Smooth muscle cell (in vitro differentiated cells): ENCODE results near the gene HECTD1. TPM values are rescaled to one million over a fixed set of nuclear protein-coding genes. Genes with fewer than 3 reads are reported as not detected.

Experiments
- DNase-seq: peaks from one replicate; lab custom pipeline; 2025; ENCODE audit not compliant: unreplicated experiment; lab: John Stamatoyannopoulos, UW
- H2AFZ ChIP-seq: fragments of 200-600 bp; sonication (generic); 2 replicates; pipeline ENCODE4 v1.6.0; 2016; ENCODE audit warnings: antibody characterized with exemption, low read depth, mild to moderate bottlenecking
- H3F3A ChIP-seq: fragments of 200-600 bp; sonication (generic); 2 replicates; pipeline ENCODE4 v1.6.0; 2017; ENCODE audit warnings: antibody characterized with exemption, low read depth
- H3K27ac ChIP-seq: fragments of 200-600 bp; sonication (generic); 2 replicates; pipeline ENCODE4 v1.5.1; 2016; ENCODE audit warnings: low read depth, mild to moderate bottlenecking
- H3K27me3 ChIP-seq: fragments of 200-600 bp; sonication (generic); 2 replicates; pipeline ENCODE4 v1.6.1; 2016; ENCODE audit warnings: low read depth, mild to moderate bottlenecking
- H3K36me3 ChIP-seq: fragments of 200-600 bp; sonication (generic); 2 replicates; pipeline ENCODE4 v1.5.1; 2016; ENCODE audit warnings: low read depth
- H3K4me1 ChIP-seq: fragments of 200-600 bp; sonication (generic); 2 replicates; pipeline ENCODE4 v1.5.1; 2016; ENCODE audit warnings: low read depth
- H3K4me2 ChIP-seq: fragments of 200-600 bp; sonication (generic); 2 replicates; pipeline ENCODE4 v1.6.0; 2016; ENCODE audit warnings: mild to moderate bottlenecking
- H3K4me3 ChIP-seq: fragments of 200-600 bp; sonication (generic); 2 replicates; pipeline ENCODE4 v1.5.1; 2016; ENCODE audit warnings: mild to moderate bottlenecking
- H3K79me2 ChIP-seq: fragments of 200-600 bp; sonication (generic); 2 replicates; pipeline ENCODE4 v1.6.0; 2016; ENCODE audit warnings: low read depth, mild to moderate bottlenecking
- H3K9ac ChIP-seq: fragments of 200-600 bp; sonication (generic); 2 replicates; pipeline ENCODE4 v1.6.0; 2016; ENCODE audit warnings: low read depth
- H3K9me3 ChIP-seq: fragments of 200-600 bp; sonication (generic); replicated peaks from 2 replicates; pipeline ENCODE4 v1.5.1; 2016; ENCODE audit warnings: low read depth
- H4K20me1 ChIP-seq: fragments of 200-600 bp; sonication (generic); 2 replicates; pipeline ENCODE4 v1.6.0; 2016; ENCODE audit warnings: low read depth
- CTCF ChIP-seq: fragments of 200-600 bp; sonication (generic); IDR thresholded peaks from 2 replicates; pipeline ENCODE4 v1.5.1; 2017; ENCODE audit warnings: borderline replicate concordance, mild to moderate bottlenecking, antibody characterized with exemption; ENCODE audit not compliant: insufficient read depth, poor library complexity, severe bottlenecking
- WGBS: methylation state at CpG from one replicate; pipeline ENCODE4 v1.1.7; 2016; ENCODE audit warnings: low lambda C conversion rate; 5-methylcytosine and 5-hydroxymethylcytosine counted together
- polyA plus RNA-seq: library from polyadenylated mRNA; unstranded; fragments of >200 nt; fragmentation: Nextera tagmentation; extraction: Ambion mirVana; gene quantifications from 2 replicates; pipeline ENCODE4 v1.2.1, GENCODE V29; 2016
- total RNA-seq: library from RNA; depleted of rRNA; stranded (reverse); fragments of >200 nt; gene quantifications from 2 replicates; pipeline ENCODE4 v1.2.3, GENCODE V29; 2014

The HECTD1 gene
- total and polyA plus RNA-seq, 2 experiments from 2014 or later, result 39.3 to 116 TPM

GRCh38 chr14:31110872-31111271, 96.7 kb downstream of the HECTD1 start:
- H3K4me3 ChIP-seq, result no peak overlapping the region
- no peak overlapping the region for H3K27ac ChIP-seq
- no peak overlapping the region for H3K9ac ChIP-seq
- no peak overlapping the region for H2AFZ ChIP-seq
- H3K4me2 ChIP-seq, result no peak overlapping the region
- no peak for TF ChIP-seq CTCF
- H4K20me1 ChIP-seq, result peaks cover 24% of the 10 kb centered on the region
- peaks cover 5% of the 10 kb centered on the region for H3K79me2 ChIP-seq
- H3F3A ChIP-seq, result no peaks in the 10 kb centered on the region
- no peak for DNase-seq
- H3K9me3 ChIP-seq, result no peaks in the 10 kb centered on the region
- H3K27me3 ChIP-seq, result no peaks in the 10 kb centered on the region
- H3K36me3 ChIP-seq, result peaks cover 40% of the 10 kb centered on the region
- H3K4me1 ChIP-seq, result no peaks in the 10 kb centered on the region
- WGBS, result 94% methylated on average over 2 of the region's 2 CpGs

- peaks cover 5% of the 10 kb centered on the region for H3K79me2 ChIP-seq
- no peak for DNase-seq
- no peak overlapping the region for H3K4me2 ChIP-seq
- no peak overlapping the region for H3K9ac ChIP-seq
- no peaks in the 10 kb centered on the region for H3K4me1 ChIP-seq
- no peaks in the 10 kb centered on the region for H3F3A ChIP-seq
- no peaks in the 10 kb centered on the region for H3K27me3 ChIP-seq
- 92% methylated on average over 11 of the region's 11 CpGs for WGBS
- no peak overlapping the region for H3K4me3 ChIP-seq
- H3K9me3 ChIP-seq, result no peaks in the 10 kb centered on the region
- H3K36me3 ChIP-seq, result peaks cover 37% of the 10 kb centered on the region
- peak overlapping the region; percentile 55 for H3K27ac ChIP-seq
- H2AFZ ChIP-seq, result no peak overlapping the region
- peaks cover 19% of the 10 kb centered on the region for H4K20me1 ChIP-seq
- no peak for TF ChIP-seq CTCF
These were observed 98.3 kb downstream of the HECTD1 start for GRCh38 chr14:31109257-31109656.

GRCh38 chr14:31106768-31107167, 100.8 kb downstream of the HECTD1 start:
- H3K9me3 ChIP-seq, result no peaks in the 10 kb centered on the region
- 69% methylated on average over 3 of the region's 3 CpGs for WGBS
- no peaks in the 10 kb centered on the region for H3F3A ChIP-seq
- H3K9ac ChIP-seq, result no peak overlapping the region
- H3K36me3 ChIP-seq, result peaks cover 41% of the 10 kb centered on the region
- peaks cover 19% of the 10 kb centered on the region for H4K20me1 ChIP-seq
- peaks cover 5% of the 10 kb centered on the region for H3K79me2 ChIP-seq
- no peak for TF ChIP-seq CTCF
- H3K27ac ChIP-seq, result peak overlapping the region; percentile 55
- no peaks in the 10 kb centered on the region for H3K27me3 ChIP-seq
- H2AFZ ChIP-seq, result no peak overlapping the region
- H3K4me1 ChIP-seq, result no peaks in the 10 kb centered on the region
- no peak for DNase-seq
- H3K4me2 ChIP-seq, result peak overlapping the region; percentile 0
- no peak overlapping the region for H3K4me3 ChIP-seq

- no peaks in the 10 kb centered on the region for H3F3A ChIP-seq
- H3K4me1 ChIP-seq, result peaks cover 6% of the 10 kb centered on the region
- H3K4me2 ChIP-seq, result no peak overlapping the region
- no peaks in the 10 kb centered on the region for H3K27me3 ChIP-seq
- H2AFZ ChIP-seq, result no peak overlapping the region
- H3K9ac ChIP-seq, result no peak overlapping the region
- no peak overlapping the region for H3K27ac ChIP-seq
- TF ChIP-seq CTCF, result no peak
- H3K4me3 ChIP-seq, result no peak overlapping the region
- WGBS, result 100% methylated on average over 1 of the region's 1 CpG
- peaks cover 24% of the 10 kb centered on the region for H3K36me3 ChIP-seq
- no peaks in the 10 kb centered on the region for H3K79me2 ChIP-seq
- DNase-seq, result no peak
- H3K9me3 ChIP-seq, result no peaks in the 10 kb centered on the region
- no peaks in the 10 kb centered on the region for H4K20me1 ChIP-seq
These were observed 110.5 kb downstream of the HECTD1 start for GRCh38 chr14:31097081-31097480.
